ENCODE measurements around the gene P2RX4. TPM values are rescaled to one million over a fixed set of nuclear protein-coding genes. Genes with fewer than 3 reads are reported as not detected.

The P2RX4 gene
- total and polyA plus RNA-seq, 2 of the 4 experiments (the other 2 are of a cell fraction) = 9.5 to 12.6 TPM

- CTCF ChIA-PET = no interaction called here
- H3K9me3 ChIP-seq (ENCODE audit: control insufficient read depth, insufficient read depth, low read length) = no peaks in the 10 kb centered on the region
- no peak overlapping the region for H3K4me3 ChIP-seq (ENCODE audit: insufficient read depth, low read depth, low read length)
- no peak overlapping the region for H3K56ac ChIP-seq (ENCODE audit: extremely low read depth, insufficient read depth, low read length)
- WGBS, 2 experiments (ENCODE audit: extremely low coverage in 2 of 2, insufficient read length in 1 of 2) = no CpG with 5 or more reads among the region's 6 CpGs
- no peak overlapping the region for H3K4me2 ChIP-seq (ENCODE audit: low read depth, low read length)
- no peak overlapping the region for H4K91ac ChIP-seq (ENCODE audit: insufficient read depth, low read depth, low read length)
- H2AFZ ChIP-seq (replicated peaks; ENCODE audit: low read length, poor library complexity) = no peak overlapping the region
- DNase-seq = no peak
- H4K20me1 ChIP-seq (ENCODE audit: insufficient read depth, low read length) = 0 out of 2 replicates have a peak, but pooled peaks cover 3% of the 10 kb centered on the region
- H3K14ac ChIP-seq (replicated peaks; ENCODE audit: low read depth, low read length) = no peak overlapping the region
- no peak overlapping the region for H3K4ac ChIP-seq (ENCODE audit: low read depth, low read length)
- intact Hi-C loops (cut with micrococcal nuclease) (no loop called here), in situ Hi-C loops (cut with MboI; ENCODE audit: low sequenced_read_pairs) (no loop called here), dilution Hi-C loops (cut with HindIII; ENCODE audit: low sequenced_read_pairs, unreplicated experiment) (no loop called here)
- no peak overlapping the region for H3K23ac ChIP-seq (ENCODE audit: low read depth, low read length)
- no peak overlapping the region for H4K5ac ChIP-seq (ENCODE audit: low read depth, low read length)
- no TSS peak for BruUV-seq (replicated peaks)
- no peak overlapping the region for H2BK20ac ChIP-seq (ENCODE audit: low read depth, low read length)
- H4K8ac ChIP-seq (ENCODE audit: low read depth in 2 of 2, low read length in 2 of 2) = no peak overlapping the region
- no peak overlapping the region for H2AK5ac ChIP-seq (ENCODE audit: low read depth, low read length)
- no peak overlapping the region for H3K27ac ChIP-seq (ENCODE audit: insufficient read depth, low read length)
- H3K18ac ChIP-seq (ENCODE audit: low read depth, low read length) = no peak overlapping the region
- no peak for TF ChIP-seq MAFK (IDR thresholded peaks at IDR 0.05; ENCODE audit: low read depth, low read length)
- peaks cover 6% of the 10 kb centered on the region for H3K4me1 ChIP-seq (ENCODE audit: control insufficient read depth, insufficient read depth, low read length)
- H2AK9ac ChIP-seq (replicated peaks; ENCODE audit: low read depth, low read length, poor library complexity) = no peak overlapping the region
- H3K79me1 ChIP-seq (ENCODE audit: low read depth in 1 of 2, low read length in 2 of 2) = peaks cover 10 to 39% of the 10 kb centered on the region in 2 experiments; a peak in 3 of 4 replicates
- no peaks in the 10 kb centered on the region for H3K27me3 ChIP-seq (ENCODE audit: control insufficient read depth, insufficient read depth, low read length)
- 0 out of 2 replicates have a peak, but pooled peaks cover 2% of the 10 kb centered on the region for H3K9me1 ChIP-seq (ENCODE audit: insufficient read depth, low read length)
- peaks cover 8% of the 10 kb centered on the region for H3K36me3 ChIP-seq (ENCODE audit: control insufficient read depth, insufficient read depth, low read length)
- no peak overlapping the region for H2BK15ac ChIP-seq (ENCODE audit: low read depth, low read length)
- no peak overlapping the region for H2BK120ac ChIP-seq (ENCODE audit: low read depth, low read length)
- H2BK5ac ChIP-seq (ENCODE audit: low read depth, low read length, poor library complexity, severe bottlenecking) = no peak overlapping the region
- ATAC-seq (ENCODE audit: low read depth) = no peak
- POLR2A ChIA-PET (ENCODE audit: unreplicated experiment) = no interaction called here
- no peak overlapping the region for H3K9ac ChIP-seq (ENCODE audit: low read depth, low read length)
These were observed 67.4 kb downstream of the P2RX4 start for GRCh38 chr12:121277374-121277759.
